Activated T-cell treated with anti-CD3 and anti-CD28 coated beads, Interleukin-2, amount 50 U/mL, for 72 hours (primary cell): Measurements from ENCODE around the gene B3GALT6. TPM values are rescaled to one million over a fixed set of nuclear protein-coding genes. Genes with fewer than 3 reads are reported as not detected.
A peak's percentile ranks its signal among the peaks of the same experiment; 100 is the strongest.

ENCODE experiments used
- ATAC-seq, 2 donors: fragments of 150-1000 bp; cut with Tn5 transposase; replicated peaks in 1 of 2; 2 replicates each; pipeline ENCODE4 v1.10.0; 2021; ENCODE audit warnings: moderate library complexity in 2 of 2, mild to moderate bottlenecking in 1 of 2
- DNase-seq, 2 donors: peaks; one replicate each; pipeline ENCODE4 v3.0.0; 2021 to 2022; ENCODE audit warnings: mixed read lengths in 1 of 2
- H3K27ac Mint-ChIP-seq: one replicate; pipeline ENCODE4 v1.8.0; 2022; ENCODE audit warnings: mild to moderate bottlenecking, moderate library complexity, mixed read lengths
- H3K27me3 Mint-ChIP-seq: one replicate; pipeline ENCODE4 v1.8.0; 2022; ENCODE audit warnings: low read depth, mixed read lengths
- H3K36me3 Mint-ChIP-seq, 2 donors: one replicate each; pipeline ENCODE4 v1.8.0; 2022; ENCODE audit warnings: mixed read lengths in 2 of 2, mild to moderate bottlenecking in 1 of 2; ENCODE audit not compliant: insufficient read depth in 2 of 2
- H3K4me1 Mint-ChIP-seq: one replicate; pipeline ENCODE4 v1.8.0; 2022; ENCODE audit warnings: low read depth, mixed read lengths
- H3K4me3 Mint-ChIP-seq, 2 donors: one replicate each; pipeline ENCODE4 v1.8.0; 2022; ENCODE audit warnings: mild to moderate bottlenecking in 2 of 2, mixed read lengths in 2 of 2, moderate library complexity in 2 of 2
- H3K9me3 Mint-ChIP-seq, 2 donors: one replicate each; pipeline ENCODE4 v1.8.0; 2022; ENCODE audit warnings: mixed read lengths in 2 of 2
- total RNA-seq, 2 donors: library from RNA; stranded (reverse); gene quantifications; one replicate each; pipeline ENCODE4 v1.2.3, GENCODE V29; 2022

Gene B3GALT6
- total RNA-seq, 2 donors from 2014 or later: 13.1 to 13.6 TPM

GRCh38 chr1:1205769-1206375 is 26.2 kb upstream of the B3GALT6 start:
- Mint-ChIP-seq H3K27ac (peak overlapping the region; percentile 70), H3K4me3 (peak overlapping the region; percentile 86 to 87)

DNA sequence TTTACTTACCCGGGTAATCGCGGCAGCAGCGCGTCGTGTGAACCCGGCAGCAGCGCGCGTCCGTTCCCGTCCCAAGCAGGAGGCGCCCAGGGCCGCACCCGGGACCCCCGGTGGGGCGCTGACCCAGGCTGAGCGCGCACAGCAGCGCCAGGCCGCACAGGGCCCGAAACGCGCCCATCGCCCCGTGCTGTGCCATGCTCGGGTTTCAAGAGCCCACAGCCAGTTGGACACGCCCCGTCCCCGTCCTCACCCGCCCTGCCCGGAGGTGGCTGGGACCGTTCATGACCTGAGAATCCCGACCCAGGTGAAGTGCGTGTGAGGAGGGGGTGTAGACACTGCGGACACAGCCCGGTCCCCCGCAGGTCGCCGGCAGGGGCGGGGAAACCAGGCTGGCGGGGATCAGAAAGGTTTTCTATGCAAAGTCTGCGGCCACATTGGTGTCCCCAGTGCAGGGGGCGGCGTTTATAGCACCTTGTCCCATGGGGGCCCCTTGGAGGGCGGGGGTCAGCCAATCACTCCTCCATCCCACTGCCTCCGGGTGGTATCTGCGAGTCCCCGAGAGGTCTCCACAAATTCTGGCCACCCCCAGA is 25.6 kb upstream of the B3GALT6 start, which contains the start of gene TNFRSF18:
Gene TNFRSF18 (minus strand): TSS at position 217 of the 590 bp plus-strand sequence. CDS start 21 bp downstream, at position 196.
- peak; percentile 20 to 22 for ATAC-seq
- H3K4me1 Mint-ChIP-seq: peaks cover 37% of the 10 kb centered on the region
- H3K4me3 Mint-ChIP-seq: peak within 1 kb of the TSS; percentile 86 to 87
- DNase-seq: peak; percentile 73 to 77
- no peaks in the 10 kb centered on the region for H3K9me3 Mint-ChIP-seq
- peak within 1 kb of the TSS; percentile 70 for H3K27ac Mint-ChIP-seq
- peaks cover 2 to 3% of the 10 kb centered on the region in 2 donors for H3K36me3 Mint-ChIP-seq
- H3K27me3 Mint-ChIP-seq: no peaks in the 10 kb centered on the region

More at GRCh38 chr1:1205769-1206375, 26.2 kb upstream of the B3GALT6 start:
- H3K9me3 Mint-ChIP-seq: no peaks in the 10 kb centered on the region
- DNase-seq: peak in 1 of 2 donors; percentile 14
- H3K36me3 Mint-ChIP-seq: peaks cover 2 to 3% of the 10 kb centered on the region in 2 donors
- H3K27me3 Mint-ChIP-seq: no peaks in the 10 kb centered on the region
- peaks cover 32% of the 10 kb centered on the region for H3K4me1 Mint-ChIP-seq
- no peak for ATAC-seq

DNA sequence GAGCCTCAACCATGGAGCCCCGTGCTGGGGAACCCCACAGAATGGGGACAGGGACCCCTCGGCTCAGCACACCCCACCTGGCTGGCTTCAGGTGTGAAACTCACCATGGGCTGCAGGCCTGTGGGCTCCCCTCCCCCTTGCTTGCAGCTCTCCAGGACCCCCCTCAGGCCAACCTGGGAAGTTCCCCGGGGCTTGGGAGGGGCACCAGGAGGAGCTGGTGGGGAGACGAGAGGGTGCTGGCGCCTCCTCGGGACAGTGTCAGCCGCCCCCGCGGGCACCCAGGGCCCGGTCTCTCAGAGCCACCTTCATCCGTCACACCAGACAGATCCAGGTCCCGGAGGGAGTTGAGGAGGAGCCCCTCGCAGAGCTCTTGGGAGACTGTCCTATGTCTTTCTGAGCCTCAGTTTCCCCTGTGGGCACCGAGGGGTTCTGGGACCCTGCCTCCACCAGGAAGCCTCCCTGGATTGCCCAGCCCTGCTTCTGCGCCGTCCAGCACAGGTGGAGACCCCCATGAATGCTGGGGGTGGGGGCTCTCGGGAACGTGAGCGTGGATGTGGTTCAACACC is 25.0 kb upstream of the B3GALT6 start:
- ATAC-seq (no peak), DNase-seq (peak in 1 of 2 donors; percentile 33)
- Mint-ChIP-seq H3K27me3 (no peaks in the 10 kb centered on the region), H3K36me3 (peaks cover 2 to 3% of the 10 kb centered on the region in 2 donors), H3K9me3 (no peaks in the 10 kb centered on the region), H3K27ac (peak overlapping the region; percentile 60), H3K4me3 (peak overlapping the region; percentile 86 to 87), H3K4me1 (peaks cover 37% of the 10 kb centered on the region)

GRCh38 chr1:1207571-1207892 is 24.5 kb upstream of the B3GALT6 start:
- peak overlapping the region; percentile 14 for H3K27ac Mint-ChIP-seq
- H3K27me3 Mint-ChIP-seq: no peaks in the 10 kb centered on the region
- no peaks in the 10 kb centered on the region for H3K9me3 Mint-ChIP-seq
- peaks cover 2 to 3% of the 10 kb centered on the region in 2 donors for H3K36me3 Mint-ChIP-seq
- H3K4me3 Mint-ChIP-seq: peak overlapping the region; percentile 85 to 86
- DNase-seq (no peak), ATAC-seq (no peak)
- H3K4me1 Mint-ChIP-seq: peaks cover 37% of the 10 kb centered on the region

DNA sequence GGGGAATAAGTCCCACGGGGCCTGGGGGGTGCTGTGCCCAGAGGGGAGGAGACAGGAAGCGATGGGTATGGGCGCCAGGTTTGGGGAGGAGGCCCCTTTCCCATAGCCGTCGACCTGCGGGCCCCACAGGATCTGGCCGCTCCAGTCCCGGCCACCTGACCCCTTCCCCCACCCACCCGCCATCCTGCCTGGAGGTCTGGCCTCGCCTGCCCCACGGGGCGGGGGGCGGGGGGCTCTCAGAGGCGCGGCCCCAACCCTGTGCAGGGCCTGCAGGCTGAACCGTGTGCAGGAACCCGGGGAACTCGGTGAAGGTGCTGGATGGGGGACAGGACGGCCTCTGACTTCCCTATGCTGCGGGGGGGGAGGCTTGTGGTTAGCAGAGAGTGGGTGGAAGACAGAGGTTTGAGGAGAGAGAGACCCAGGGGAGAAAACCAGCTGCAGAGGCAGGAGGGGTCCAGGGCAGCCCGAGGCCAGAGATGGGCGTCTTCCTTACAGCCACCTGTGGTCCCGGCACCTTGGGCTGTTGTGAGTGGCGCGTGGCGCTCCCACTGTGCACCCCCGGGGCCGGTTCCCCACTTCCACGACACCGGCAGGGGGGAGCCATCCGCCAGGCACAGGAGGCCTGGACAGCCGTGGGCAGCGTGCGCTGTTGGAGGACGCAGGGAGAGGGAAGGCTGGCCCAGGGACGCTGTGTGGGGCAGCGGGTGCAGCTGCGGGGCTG is 23.2 kb upstream of the B3GALT6 start:
- H3K36me3 Mint-ChIP-seq: peaks cover 2 to 3% of the 10 kb centered on the region in 2 donors
- H3K4me3 Mint-ChIP-seq: peak overlapping the region; percentile 85 to 86
- no peaks in the 10 kb centered on the region for H3K27me3 Mint-ChIP-seq
- H3K27ac Mint-ChIP-seq: peak overlapping the region; percentile 93
- ATAC-seq (peak; percentile 10 to 22), DNase-seq (peak; percentile 68 to 71)
- H3K9me3 Mint-ChIP-seq: no peaks in the 10 kb centered on the region
- peaks cover 37% of the 10 kb centered on the region for H3K4me1 Mint-ChIP-seq

- DNase-seq: no peak
Observed at GRCh38 chr1:1210726-1211540, 21.1 kb upstream of the B3GALT6 start.

DNA sequence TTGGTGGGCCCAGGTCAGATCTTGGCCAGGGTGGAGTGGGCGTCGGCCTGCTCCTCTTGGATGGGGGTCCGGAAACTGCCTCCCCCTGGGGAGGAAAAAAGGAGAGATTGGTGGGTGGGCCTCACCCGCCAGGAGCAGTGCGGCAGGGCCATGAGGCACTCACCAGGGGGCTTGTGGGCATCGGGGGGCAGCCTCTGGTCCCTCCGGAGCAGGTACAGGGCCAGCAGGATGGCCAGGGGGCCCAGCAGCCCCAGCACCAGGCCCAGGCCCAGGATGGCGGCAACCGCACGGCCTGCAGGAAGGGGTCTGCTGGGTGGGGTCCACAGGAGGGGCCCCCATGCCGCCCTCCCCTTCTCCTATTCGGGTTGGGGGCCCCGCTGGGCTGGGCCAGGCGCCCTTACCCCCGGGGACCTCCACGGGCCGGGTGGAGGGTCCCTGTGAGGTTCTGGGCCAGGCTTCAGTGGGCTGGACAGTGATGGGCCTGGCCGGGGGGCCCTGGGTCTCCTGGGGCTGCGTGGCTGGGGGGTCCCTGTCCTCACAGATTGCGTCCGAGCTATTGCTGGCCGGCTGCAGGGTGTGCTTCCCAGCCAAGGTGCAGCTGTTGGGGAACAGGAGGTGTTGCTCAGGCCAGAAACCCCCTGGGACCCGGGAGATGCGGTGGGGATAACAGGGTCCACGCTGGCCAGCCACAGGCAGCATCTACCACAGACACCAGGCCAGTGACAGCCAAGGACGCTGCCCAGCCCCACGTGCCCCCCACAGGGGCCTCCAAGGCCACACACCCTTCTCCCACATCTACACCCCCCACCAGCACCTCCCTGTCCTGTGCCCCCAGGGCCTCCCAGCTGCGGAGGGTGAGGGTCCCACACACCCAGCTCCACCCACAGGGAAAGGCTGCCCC is 20.2 kb upstream of the B3GALT6 start:
- peaks cover 7 to 8% of the 10 kb centered on the region in 2 donors for H3K36me3 Mint-ChIP-seq
- ATAC-seq (no peak), DNase-seq (no peak)
- no peaks in the 10 kb centered on the region for H3K9me3 Mint-ChIP-seq
- peaks cover 61% of the 10 kb centered on the region for H3K4me1 Mint-ChIP-seq
- peak overlapping the region; percentile 80 for H3K27ac Mint-ChIP-seq
- H3K4me3 Mint-ChIP-seq: peak overlapping the region; percentile 79 to 85
- H3K27me3 Mint-ChIP-seq: no peaks in the 10 kb centered on the region

More at GRCh38 chr1:1210726-1211540, 21.1 kb upstream of the B3GALT6 start:
- Mint-ChIP-seq H3K4me1 (peaks cover 53% of the 10 kb centered on the region), H3K9me3 (no peaks in the 10 kb centered on the region), H3K36me3 (peaks cover 2 to 6% of the 10 kb centered on the region in 2 donors), H3K27me3 (no peaks in the 10 kb centered on the region), H3K4me3 (peak overlapping the region; percentile 75), H3K27ac (peak overlapping the region; percentile 54)
- no peak for ATAC-seq

DNA sequence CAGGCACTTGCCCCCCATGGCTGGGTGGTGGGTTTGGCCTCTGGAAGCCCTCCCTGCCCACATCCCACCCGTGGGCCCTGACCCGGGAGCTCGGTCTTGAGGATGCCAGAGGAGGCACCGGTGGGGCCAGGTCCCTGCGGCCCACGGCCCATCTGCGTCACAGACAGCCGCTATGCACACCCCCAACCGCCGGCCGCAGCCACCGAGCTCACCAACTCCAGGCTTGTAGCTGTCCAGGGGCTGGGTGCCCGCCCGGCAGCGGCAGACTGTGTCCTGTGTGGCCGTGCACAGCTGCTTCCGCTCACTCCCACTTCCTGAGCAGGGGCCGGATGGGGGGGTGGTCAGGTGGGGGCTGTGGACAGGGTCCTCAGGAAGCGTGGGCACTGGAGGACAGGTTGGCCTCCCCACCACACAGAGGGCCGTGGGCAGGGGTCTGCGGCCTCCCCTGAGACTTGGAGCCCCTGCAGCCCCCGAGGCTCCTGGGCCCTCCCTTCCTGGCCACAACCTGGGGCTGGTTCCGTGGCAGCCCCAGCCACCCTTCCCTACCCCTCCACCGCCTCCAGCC is 19.2 kb upstream of the B3GALT6 start:
- DNase-seq (peak; percentile 74 to 80), ATAC-seq (peak; percentile 18)
- H3K36me3 Mint-ChIP-seq: peaks cover 8 to 12% of the 10 kb centered on the region in 2 donors
- H3K27me3 Mint-ChIP-seq: no peaks in the 10 kb centered on the region
- H3K9me3 Mint-ChIP-seq: no peaks in the 10 kb centered on the region
- H3K4me1 Mint-ChIP-seq: peaks cover 65% of the 10 kb centered on the region
- H3K27ac Mint-ChIP-seq: no peak overlapping the region
- H3K4me3 Mint-ChIP-seq: peak overlapping the region; percentile 79 to 82

DNA sequence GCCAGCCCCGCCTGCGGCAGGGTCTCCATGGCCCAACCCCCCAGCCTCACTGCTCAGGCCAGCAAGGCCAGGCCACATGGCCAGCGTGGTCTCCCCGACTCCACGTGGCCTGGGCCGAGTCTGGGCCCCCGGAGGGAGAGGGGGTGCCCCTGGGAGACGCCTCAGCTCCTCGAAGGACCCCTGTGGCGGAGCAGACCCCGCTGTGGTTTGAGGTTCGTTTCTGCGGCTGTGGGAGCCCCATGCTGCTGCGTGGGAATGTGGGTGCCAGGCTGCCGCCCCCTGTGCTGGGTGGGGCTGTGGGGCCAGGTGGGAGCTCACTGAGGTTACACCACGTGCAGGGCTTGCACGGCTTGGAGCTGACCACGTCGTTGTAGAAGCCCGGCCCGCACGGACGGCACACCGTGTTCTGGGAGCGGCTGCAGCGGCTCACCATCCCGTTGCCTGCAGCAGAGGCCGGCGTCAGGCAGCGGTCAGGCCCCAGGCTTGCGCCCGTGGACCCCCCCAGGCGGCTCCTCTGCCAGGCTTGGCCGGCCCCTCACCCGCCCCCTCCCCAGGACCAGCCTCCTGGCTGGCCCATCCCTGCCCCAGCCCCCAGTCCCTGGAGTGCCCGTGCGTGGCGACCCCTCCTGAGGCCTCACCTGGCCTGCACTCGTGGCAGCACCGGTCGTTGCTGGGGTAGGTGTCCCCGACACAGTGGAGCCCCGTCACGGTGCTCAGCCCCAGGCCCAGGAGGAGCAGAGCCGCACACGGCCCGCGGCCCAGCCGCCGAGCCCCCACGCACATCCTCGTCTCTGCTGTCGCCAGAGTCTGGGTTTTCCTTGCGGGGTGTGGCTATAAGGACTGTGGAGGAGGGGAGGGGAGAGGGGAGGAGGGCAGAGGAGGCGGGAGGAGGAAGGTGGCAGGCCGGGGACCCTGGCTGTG is 18.4 kb upstream of the B3GALT6 start, which contains the start of gene TNFRSF4:
Gene TNFRSF4 (minus strand): TSS at position 809 of the 921 bp plus-strand sequence. CDS start 26 bp downstream, at position 783.
- Mint-ChIP-seq H3K4me1 (peaks cover 65% of the 10 kb centered on the region), H3K27me3 (no peaks in the 10 kb centered on the region), H3K27ac (peak within 1 kb of the TSS; percentile 89), H3K36me3 (peaks cover 6 to 13% of the 10 kb centered on the region in 2 donors), H3K4me3 (peak within 1 kb of the TSS; percentile 82 to 83), H3K9me3 (no peaks in the 10 kb centered on the region)
- DNase-seq (peak; percentile 49 to 55), ATAC-seq (peak; percentile 10 to 20)

DNA sequence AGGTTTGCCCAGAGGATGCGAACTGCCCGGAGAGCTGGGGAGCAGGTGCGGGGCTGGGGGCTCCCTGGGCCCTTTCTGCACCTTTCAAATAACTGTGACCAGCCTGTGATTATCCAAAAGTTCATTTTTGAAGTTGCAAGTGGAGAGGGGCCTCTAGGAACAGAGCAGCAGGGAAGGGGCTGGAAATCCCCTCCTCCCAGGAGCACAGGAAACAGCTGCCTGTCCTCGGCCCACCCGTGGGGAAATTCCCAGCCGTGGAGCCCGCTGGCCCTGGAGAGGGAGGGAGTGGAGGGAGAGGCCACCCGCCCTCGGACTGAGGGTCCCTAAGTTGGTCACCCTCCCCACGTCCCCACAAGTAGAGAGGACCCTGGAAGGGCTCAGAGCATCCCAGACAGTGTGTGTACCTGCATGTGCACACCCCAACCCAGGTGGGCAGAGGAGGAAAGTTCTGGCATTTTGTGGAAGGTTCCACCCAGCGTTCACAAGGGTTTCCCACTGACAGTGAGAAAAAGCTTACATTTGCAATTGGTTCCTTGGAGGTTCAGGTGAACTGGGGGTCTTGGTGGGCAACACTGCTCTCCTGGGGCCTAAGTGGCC is 16.9 kb upstream of the B3GALT6 start:
- Mint-ChIP-seq H3K4me3 (peak overlapping the region; percentile 82 to 83), H3K36me3 (peaks cover 6 to 15% of the 10 kb centered on the region in 2 donors), H3K9me3 (no peaks in the 10 kb centered on the region), H3K27ac (peak overlapping the region; percentile 89), H3K4me1 (peaks cover 58% of the 10 kb centered on the region), H3K27me3 (no peaks in the 10 kb centered on the region)
- ATAC-seq (no peak), DNase-seq (no peak)
